CD4-positive, alpha-beta memory T cell (primary cell): ENCODE data around the gene SLC43A2. TPM values are rescaled to one million over a fixed set of nuclear protein-coding genes. Genes with fewer than 3 reads are reported as not detected.

Source experiments
- CTCF ChIA-PET: fragments of 350-600 bp; sonication (Branson Sonifier 250); formaldehyde crosslinking; loops from one replicate; lab custom pipeline; 2021; ENCODE audit warnings: inconsistent platforms; ENCODE audit not compliant: partially characterized antibody; lab: Charles Lee
- POLR2A ChIA-PET: fragments of 350-600 bp; sonication (Branson Sonifier 250); formaldehyde crosslinking; loops from one replicate; lab custom pipeline; 2021; ENCODE audit not compliant: partially characterized antibody; lab: Charles Lee
- DNase-seq, 5 donors: peaks; one replicate each; pipeline versions ENCODE4 v3.0.0 to v3.0.0-alpha.2; 2020 to 2022; ENCODE audit warnings: mixed read lengths in 1 of 5
- H3K27ac ChIP-seq: one replicate; pipeline ENCODE4 v1.7.0; 2013; ENCODE audit warnings: low read depth, low read length
- H3K27me3 ChIP-seq: 2 replicates; pipeline ENCODE4 v1.7.0; 2013; ENCODE audit warnings: mild to moderate bottlenecking, low read length, moderate library complexity; ENCODE audit not compliant: insufficient read depth
- H3K36me3 ChIP-seq: 2 replicates; pipeline ENCODE4 v1.7.0; 2013; ENCODE audit warnings: mild to moderate bottlenecking, low read length, moderate library complexity; ENCODE audit not compliant: insufficient read depth
- H3K4me1 ChIP-seq: 2 replicates; pipeline ENCODE4 v1.7.0; 2013; ENCODE audit warnings: mild to moderate bottlenecking, low read length, moderate library complexity; ENCODE audit not compliant: insufficient read depth
- H3K4me3 ChIP-seq, 2 donors: one replicate each; pipeline ENCODE4 v1.7.0; 2013; ENCODE audit warnings: low read length in 2 of 2, mild to moderate bottlenecking in 1 of 2
- H3K9me3 ChIP-seq, 2 donors: one replicate each; pipeline ENCODE4 v1.7.0; 2013; ENCODE audit warnings: low read length in 2 of 2, control low read depth in 1 of 2; ENCODE audit not compliant: control insufficient read depth in 1 of 2
- H3K27ac Mint-ChIP-seq, 7 donors: one replicate each; pipeline ENCODE4 v1.8.0; 2020 to 2021; ENCODE audit warnings: mixed read lengths in 7 of 7, mild to moderate bottlenecking in 6 of 7, inconsistent platforms in 3 of 7, moderate library complexity in 3 of 7
- H3K27me3 Mint-ChIP-seq, 2 donors: one replicate each; pipeline ENCODE4 v1.8.0; 2020 to 2021; ENCODE audit warnings: mixed read lengths in 2 of 2
- H3K36me3 Mint-ChIP-seq, 2 donors: one replicate each; pipeline ENCODE4 v1.8.0; 2020 to 2021; ENCODE audit warnings: mixed read lengths in 2 of 2, inconsistent platforms in 1 of 2, mild to moderate bottlenecking in 1 of 2
- H3K4me1 Mint-ChIP-seq, 4 donors: one replicate each; pipeline ENCODE4 v1.8.0; 2020 to 2021; ENCODE audit warnings: mixed read lengths in 4 of 4, mild to moderate bottlenecking in 1 of 4
- H3K4me3 Mint-ChIP-seq, 8 donors: one replicate each; pipeline ENCODE4 v1.8.0; 2020 to 2021; ENCODE audit warnings: mixed read lengths in 8 of 8, mild to moderate bottlenecking in 7 of 8, moderate library complexity in 6 of 8, inconsistent platforms in 3 of 8
- H3K9me3 Mint-ChIP-seq, 8 donors: one replicate each; pipeline ENCODE4 v1.8.0; 2020 to 2021; ENCODE audit warnings: mixed read lengths in 8 of 8, mild to moderate bottlenecking in 5 of 8, inconsistent platforms in 3 of 8, moderate library complexity in 1 of 8
- intact Hi-C: fragments of 100-400 bp; cut with micrococcal nuclease; formaldehyde crosslinking; loops from one replicate; pipeline ENCODE4 v1.15.1; 2023
- polyA plus RNA-seq, 2 donors: library from polyadenylated mRNA; unstranded; fragments of 300-500 nt; fragmentation: Illumina TruSeq; gene quantifications; one replicate each; pipeline ENCODE4 v1.2.3, GENCODE V29; 2021
- total RNA-seq, 2 experiments: library from RNA; stranded (reverse); gene quantifications; one replicate each; pipeline ENCODE4 v1.2.3, GENCODE V29; 2021

The SLC43A2 gene
- total and polyA plus RNA-seq, 4 experiments from 2014 or later, result 0.56 to 3.3 (median 1.3) TPM

DNA sequence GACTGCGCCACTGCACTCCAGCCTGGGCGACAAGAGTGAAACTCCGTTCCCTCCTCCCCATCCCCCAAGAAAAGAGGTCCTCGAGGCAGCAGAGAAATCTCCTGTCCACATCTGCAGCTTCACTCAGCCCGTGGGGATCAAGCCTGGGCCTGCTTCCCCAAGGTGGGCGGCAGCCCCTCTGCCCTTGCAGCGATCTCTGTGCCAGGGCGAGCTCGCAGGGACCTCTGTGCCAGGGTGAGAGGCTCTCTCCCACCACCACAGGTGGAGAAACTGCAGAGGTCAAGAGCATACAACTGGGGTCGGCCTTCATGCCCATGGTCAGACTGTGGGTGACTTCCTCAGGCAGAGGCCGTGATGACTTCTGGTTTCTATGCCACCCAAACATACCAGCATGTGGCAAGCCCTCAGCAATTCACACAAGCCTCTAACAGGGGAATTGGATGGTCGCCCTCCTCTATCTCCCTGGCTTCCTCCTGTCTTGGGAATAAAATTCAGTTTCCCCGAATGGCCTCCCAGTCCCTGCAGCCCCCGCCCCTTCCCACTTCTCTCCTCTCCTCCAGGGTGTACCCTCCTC is 5.5 kb downstream of the SLC43A2 start:
- H3K27ac Mint-ChIP-seq, result peak overlapping the region in 1 of 7 donors; percentile 17
- Histone ChIP-seq H3K27ac (no peak overlapping the region), H3K4me3 (no peak overlapping the region), H3K4me1 (peaks cover 12% of the 10 kb centered on the region), H3K9me3 (no peaks in the 10 kb centered on the region), H3K27me3 (peaks cover 8% of the 10 kb centered on the region), H3K36me3 (no peaks in the 10 kb centered on the region)
- intact Hi-C loops, result no loop called here
- DNase-seq, result no peak
- ChIA-PET CTCF (no interaction called here), POLR2A (no interaction called here)
- peaks cover 0 to 1% of the 10 kb centered on the region in 2 donors for H3K27me3 Mint-ChIP-seq
- peaks cover 0 to 13% (median 6%) of the 10 kb centered on the region in 4 donors for H3K4me1 Mint-ChIP-seq
- no peaks in the 10 kb centered on the region for H3K9me3 Mint-ChIP-seq
- no peaks in the 10 kb centered on the region for H3K36me3 Mint-ChIP-seq
- H3K4me3 Mint-ChIP-seq, result no peak overlapping the region

DNA sequence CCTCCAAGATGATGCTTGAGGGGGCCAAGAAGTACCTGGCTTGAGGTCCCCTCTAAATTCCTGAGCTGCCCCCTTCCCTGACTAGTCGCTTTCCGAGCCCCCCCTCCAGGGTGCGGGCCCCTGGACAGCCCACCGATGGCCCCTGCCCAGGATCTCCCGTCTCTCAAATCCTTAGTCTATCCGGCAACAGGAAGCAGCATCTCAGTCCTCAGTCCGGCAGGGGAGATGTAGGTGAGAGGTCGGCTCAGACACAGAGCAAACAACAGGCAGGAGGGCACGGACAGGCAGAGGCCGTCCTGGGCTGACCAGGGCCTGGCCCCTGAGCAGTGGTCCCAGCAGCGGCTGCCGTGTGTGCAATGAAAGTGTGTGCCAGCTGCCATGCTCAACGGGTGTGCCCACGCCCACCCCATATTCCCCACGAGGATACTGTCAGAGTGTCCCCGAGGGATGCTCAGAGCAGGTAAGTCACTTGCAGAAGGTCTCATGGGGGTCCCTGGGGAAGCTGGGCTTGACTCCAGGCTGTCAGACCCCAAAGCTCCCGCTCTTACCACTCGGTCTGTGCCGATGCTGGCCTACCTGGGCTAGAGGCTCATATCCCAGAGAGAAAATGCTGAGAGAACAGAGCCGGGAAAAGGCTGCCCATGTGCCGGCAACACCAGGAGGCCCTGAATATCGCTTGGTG is 7.2 kb downstream of the SLC43A2 start:
- ChIA-PET POLR2A (no interaction called here), CTCF (no interaction called here)
- Histone ChIP-seq H3K27ac (no peak overlapping the region), H3K4me1 (no peaks in the 10 kb centered on the region), H3K27me3 (peaks cover 4% of the 10 kb centered on the region), H3K9me3 (no peaks in the 10 kb centered on the region), H3K4me3 (no peak overlapping the region), H3K36me3 (no peaks in the 10 kb centered on the region)
- no peaks in the 10 kb centered on the region for H3K9me3 Mint-ChIP-seq
- H3K4me1 Mint-ChIP-seq, result peaks cover 0 to 1% (median 0%) of the 10 kb centered on the region in 4 donors
- intact Hi-C loops, result no loop called here
- H3K27me3 Mint-ChIP-seq, result peaks cover 0 to 1% of the 10 kb centered on the region in 2 donors
- no peak overlapping the region for H3K27ac Mint-ChIP-seq
- DNase-seq, result no peak
- no peak overlapping the region for H3K4me3 Mint-ChIP-seq
- no peaks in the 10 kb centered on the region for H3K36me3 Mint-ChIP-seq

DNA sequence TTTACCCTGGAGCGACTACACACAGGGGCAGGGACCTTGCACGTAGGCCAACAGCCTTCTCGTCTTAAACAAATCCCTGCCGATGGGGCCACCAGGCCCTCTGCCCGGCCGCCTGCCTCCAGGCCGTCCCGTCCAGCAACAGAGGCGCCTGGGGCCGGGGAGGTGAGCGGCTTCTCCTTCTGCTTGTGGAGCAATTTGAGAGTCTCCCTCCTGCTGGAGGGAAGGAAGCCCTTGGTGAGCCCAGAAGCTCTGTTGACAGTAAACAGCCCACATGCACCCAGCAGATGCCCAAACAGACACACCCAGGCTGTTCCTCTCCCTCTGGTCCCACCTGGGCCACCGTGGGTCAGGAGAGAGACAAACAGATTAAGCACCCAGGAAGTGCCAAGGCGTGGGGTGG is 8.1 kb downstream of the SLC43A2 start:
- intact Hi-C loops, result no loop called here
- Mint-ChIP-seq H3K4me3 (no peak overlapping the region), H3K27me3 (no peaks in the 10 kb centered on the region), H3K9me3 (no peaks in the 10 kb centered on the region), H3K36me3 (no peaks in the 10 kb centered on the region), H3K27ac (no peak overlapping the region), H3K4me1 (no peaks in the 10 kb centered on the region)
- H3K27ac ChIP-seq, result no peak overlapping the region
- POLR2A ChIA-PET, result no interaction called here
- no peaks in the 10 kb centered on the region for H3K9me3 ChIP-seq
- no peak overlapping the region for H3K4me3 ChIP-seq
- no peaks in the 10 kb centered on the region for H3K27me3 ChIP-seq
- H3K36me3 ChIP-seq, result no peaks in the 10 kb centered on the region
- no peak for DNase-seq
- CTCF ChIA-PET, result no interaction called here
- no peaks in the 10 kb centered on the region for H3K4me1 ChIP-seq

DNA sequence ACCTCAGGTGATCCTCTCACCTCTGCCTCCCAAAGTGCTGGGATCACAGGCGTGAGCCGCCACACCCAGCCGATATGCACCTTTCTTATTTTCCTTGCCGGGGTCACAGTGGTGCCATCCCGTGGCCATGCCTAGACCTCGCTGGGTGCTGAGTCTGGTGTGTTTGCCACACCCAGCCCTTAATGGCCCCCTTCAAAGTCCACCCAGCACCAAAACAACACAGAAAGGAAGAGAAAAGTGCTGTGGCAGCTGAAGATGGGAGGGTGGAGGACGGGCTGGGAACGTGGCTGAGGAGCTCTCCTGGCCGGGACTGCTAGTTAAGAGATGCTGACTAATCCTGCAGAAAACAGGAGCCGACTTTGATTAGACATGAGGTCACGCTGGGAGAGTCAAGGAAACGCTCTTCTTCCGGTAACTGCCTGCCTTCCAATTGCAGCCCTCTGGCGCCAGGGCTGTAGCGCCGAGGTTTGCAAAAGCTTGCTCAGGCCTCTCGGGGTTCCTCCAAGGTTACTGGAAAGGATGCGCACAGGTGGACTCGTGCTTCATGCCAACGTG is 10.9 kb downstream of the SLC43A2 start:
- ChIA-PET CTCF (interaction anchor here (1.5 kb wide), 1 partner anchor 12 kb away, joined by 5 read pairs; no protein-coding TSS in a partner anchor), POLR2A (no interaction called here)
- Histone ChIP-seq H3K27ac (no peak overlapping the region), H3K9me3 (no peaks in the 10 kb centered on the region), H3K36me3 (no peaks in the 10 kb centered on the region), H3K4me3 (no peak overlapping the region), H3K27me3 (no peaks in the 10 kb centered on the region), H3K4me1 (no peaks in the 10 kb centered on the region)
- Mint-ChIP-seq H3K4me3 (peak overlapping the region in 1 of 8 donors; percentile 11), H3K27me3 (no peaks in the 10 kb centered on the region), H3K27ac (no peak overlapping the region), H3K36me3 (no peaks in the 10 kb centered on the region), H3K9me3 (no peaks in the 10 kb centered on the region), H3K4me1 (no peaks in the 10 kb centered on the region)
- no peak for DNase-seq
- intact Hi-C loops, result no loop called here

DNA sequence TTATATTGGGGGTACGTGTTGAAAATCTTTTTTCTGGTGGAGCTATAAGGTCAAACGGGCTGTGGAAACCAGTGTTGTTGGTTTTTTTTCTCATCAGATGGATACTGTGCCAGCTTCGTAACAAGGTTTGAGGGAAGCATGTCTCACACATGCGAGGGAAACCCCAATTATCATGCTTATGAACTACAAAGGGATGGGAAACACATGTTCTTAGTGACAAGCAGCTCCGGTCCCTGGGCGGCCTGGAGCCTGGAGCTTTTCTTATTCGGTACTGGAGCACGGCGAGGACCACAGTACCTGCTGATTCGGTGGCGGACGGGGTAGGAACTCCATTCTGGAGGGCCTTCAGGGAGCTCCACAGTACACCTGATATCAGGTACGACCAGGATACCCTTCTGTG is 12.5 kb downstream of the SLC43A2 start:
- H3K9me3 Mint-ChIP-seq, result no peaks in the 10 kb centered on the region
- Histone ChIP-seq H3K9me3 (no peaks in the 10 kb centered on the region), H3K36me3 (no peaks in the 10 kb centered on the region), H3K27ac (no peak overlapping the region), H3K4me3 (no peak overlapping the region), H3K4me1 (no peaks in the 10 kb centered on the region), H3K27me3 (no peaks in the 10 kb centered on the region)
- ChIA-PET CTCF (no interaction called here), POLR2A (no interaction called here)
- H3K4me3 Mint-ChIP-seq, result no peak overlapping the region
- no peak overlapping the region for H3K27ac Mint-ChIP-seq
- H3K4me1 Mint-ChIP-seq, result no peaks in the 10 kb centered on the region
- H3K36me3 Mint-ChIP-seq, result no peaks in the 10 kb centered on the region
- no peaks in the 10 kb centered on the region for H3K27me3 Mint-ChIP-seq
- intact Hi-C loops, result no loop called here
- DNase-seq, result no peak

DNA sequence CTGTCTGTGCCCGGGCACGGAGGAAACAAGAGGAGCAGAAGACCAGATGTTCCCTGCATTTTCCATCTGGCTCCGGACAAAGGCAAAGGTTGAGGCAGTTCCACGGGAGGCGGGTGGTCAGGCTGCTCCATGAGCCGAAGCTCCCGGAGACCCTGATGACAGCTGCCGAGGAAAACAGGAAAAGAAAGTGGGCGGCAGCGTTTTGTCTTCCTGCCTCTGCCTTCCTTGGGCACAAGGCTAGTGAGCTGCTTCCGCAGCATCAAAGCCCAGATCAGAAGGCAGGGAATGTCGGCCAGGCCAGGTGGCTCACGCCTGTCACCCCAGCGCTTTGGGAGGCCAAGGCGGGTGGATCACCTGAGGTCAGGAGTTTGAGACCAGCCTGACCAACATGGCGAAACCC is 16.2 kb downstream of the SLC43A2 start:
- no peak overlapping the region for H3K4me3 Mint-ChIP-seq
- H3K4me1 ChIP-seq, result no peaks in the 10 kb centered on the region
- peaks cover 0 to under 1% (median under 1%) of the 10 kb centered on the region in 4 donors for H3K4me1 Mint-ChIP-seq
- DNase-seq, result no peak
- no peaks in the 10 kb centered on the region for H3K9me3 Mint-ChIP-seq
- no peaks in the 10 kb centered on the region for H3K36me3 Mint-ChIP-seq
- peak overlapping the region in 1 of 7 donors; percentile 24 for H3K27ac Mint-ChIP-seq
- H3K9me3 ChIP-seq, result no peaks in the 10 kb centered on the region
- no peak overlapping the region for H3K4me3 ChIP-seq
- no peak overlapping the region for H3K27ac ChIP-seq
- no peaks in the 10 kb centered on the region for H3K36me3 ChIP-seq
- H3K27me3 ChIP-seq, result no peaks in the 10 kb centered on the region
- intact Hi-C loops, result no loop called here
- CTCF ChIA-PET, result interaction anchor here (0.6 kb wide), 1 partner anchor 40 kb away, joined by 3 read pairs; no protein-coding TSS in a partner anchor
- POLR2A ChIA-PET, result no interaction called here
- no peaks in the 10 kb centered on the region for H3K27me3 Mint-ChIP-seq

DNA sequence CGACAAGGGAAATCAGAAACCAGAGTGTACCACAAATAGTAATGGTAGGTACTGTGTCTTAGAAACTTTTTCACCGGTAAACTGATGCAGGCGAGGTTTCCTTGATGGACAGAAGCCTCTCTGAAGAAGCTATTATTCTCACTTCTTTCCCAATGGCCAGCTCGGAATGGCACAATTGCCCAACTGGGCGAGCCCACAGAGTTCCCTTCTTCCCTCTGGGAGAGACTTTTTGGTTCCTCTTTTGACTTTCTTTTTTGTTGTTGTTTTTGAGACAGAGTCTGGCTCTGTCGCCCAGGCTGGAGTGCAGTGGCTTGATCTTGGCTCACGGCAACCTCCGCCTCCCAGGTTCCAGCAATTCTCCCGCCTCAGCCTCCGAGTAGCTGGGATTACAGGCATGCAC is 16.9 kb downstream of the SLC43A2 start:
- H3K27ac Mint-ChIP-seq, result no peak overlapping the region
- POLR2A ChIA-PET, result no interaction called here
- no peaks in the 10 kb centered on the region for H3K36me3 ChIP-seq
- H3K4me1 Mint-ChIP-seq, result peaks cover 0 to 4% (median 1%) of the 10 kb centered on the region in 4 donors
- no peaks in the 10 kb centered on the region for H3K9me3 ChIP-seq
- no peaks in the 10 kb centered on the region for H3K9me3 Mint-ChIP-seq
- H3K4me1 ChIP-seq, result no peaks in the 10 kb centered on the region
- CTCF ChIA-PET, result no interaction called here
- no peak for DNase-seq
- intact Hi-C loops, result no loop called here
- no peaks in the 10 kb centered on the region for H3K27me3 Mint-ChIP-seq
- no peaks in the 10 kb centered on the region for H3K27me3 ChIP-seq
- H3K4me3 Mint-ChIP-seq, result no peak overlapping the region
- H3K36me3 Mint-ChIP-seq, result no peaks in the 10 kb centered on the region
- no peak overlapping the region for H3K27ac ChIP-seq
- no peak overlapping the region for H3K4me3 ChIP-seq
